ENCODE results near the gene TOGARAM2. TPM values are rescaled to one million over a fixed set of nuclear protein-coding genes. Genes with fewer than 3 reads are reported as not detected.

The TOGARAM2 gene
- total and polyA plus RNA-seq, 2 of the 8 experiments (the other 6 are each of a cell fraction or from before 2014, with no cell fraction given): 0.42 to 1.4 TPM

DNA sequence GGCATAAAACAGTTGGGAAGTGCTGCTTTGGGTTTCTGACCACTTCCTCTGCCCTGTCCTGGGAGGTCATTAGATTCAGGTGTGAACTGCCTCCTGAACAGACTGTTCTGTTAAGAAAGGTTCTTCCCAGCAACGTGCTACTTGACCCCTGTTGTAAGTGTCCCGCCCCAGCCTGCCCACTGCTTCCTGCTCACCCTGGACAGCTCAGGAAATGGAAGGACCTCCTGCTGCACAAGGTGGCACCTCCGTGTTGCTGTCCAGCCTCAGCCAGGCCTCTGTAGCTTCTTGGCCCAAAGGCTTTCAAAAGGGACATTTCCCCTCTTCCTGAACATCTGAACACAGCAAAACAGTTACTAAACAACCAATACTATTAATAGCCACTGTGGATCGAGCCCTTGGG is 5.3 kb downstream of the TOGARAM2 start:
- no peaks in the 10 kb centered on the region for H3K79me2 ChIP-seq (ENCODE audit: control insufficient read depth in 1 of 2, insufficient read depth in 2 of 2, low read length in 2 of 2)
- H3K9me3 ChIP-seq (ENCODE audit: insufficient read depth in 2 of 2, low read depth in 1 of 2, low read length in 1 of 2): no peaks in the 10 kb centered on the region
- no peaks in the 10 kb centered on the region for H4K20me1 ChIP-seq (replicated peaks in 1 of 2; ENCODE audit: control insufficient read depth in 1 of 2, insufficient read depth in 2 of 2, low read length in 2 of 2)
- H3K27me3 ChIP-seq (replicated peaks in 1 of 4; ENCODE audit: control insufficient read depth in 3 of 4, extremely low read depth in 1 of 4, insufficient read depth in 3 of 4, low read length in 3 of 4): no peaks in the 10 kb centered on the region
- no peak overlapping the region for H3K4ac ChIP-seq (replicated peaks; ENCODE audit: insufficient read length, low read depth, low read length)
- no peak overlapping the region for H3K4me3 ChIP-seq (ENCODE audit: extremely low read depth in 1 of 4, insufficient read depth in 2 of 4, low read depth in 3 of 4, low read length in 4 of 4)
- no peak overlapping the region for H2BK15ac ChIP-seq (ENCODE audit: low read length)
- DNase-seq (ENCODE audit: low read depth in 1 of 2, low spot score in 2 of 2): no peak
- POLR2A ChIA-PET (ENCODE audit: partially characterized antibody): no interaction called here
- H3K4me2 ChIP-seq (ENCODE audit: insufficient read depth in 1 of 2, low read depth in 2 of 2, low read length in 2 of 2): no peak overlapping the region
- H3K79me1 ChIP-seq (ENCODE audit: low read depth, low read length): no peaks in the 10 kb centered on the region
- no peak for FAIRE-seq
- no peak overlapping the region for H3K14ac ChIP-seq (ENCODE audit: insufficient read length)
- H3K4me1 ChIP-seq (replicated peaks in 1 of 4; ENCODE audit: control insufficient read depth in 3 of 4, insufficient read depth in 4 of 4, low read length in 3 of 4): no peaks in the 10 kb centered on the region
- no peak overlapping the region for H2BK5ac ChIP-seq (ENCODE audit: low read depth, low read length)
- H2BK12ac ChIP-seq (ENCODE audit: low read depth, low read length): no peak overlapping the region
- no peak overlapping the region for H2BK120ac ChIP-seq (replicated peaks; ENCODE audit: low read depth, low read length)
- H2BK20ac ChIP-seq (ENCODE audit: low read length): no peak overlapping the region
- CTCF ChIA-PET (ENCODE audit: partially characterized antibody): interaction anchor here (1.0 kb wide), 2 partner anchors 8 to 10 kb away, joined by 3 read pairs; no protein-coding TSS in a partner anchor
- H4K5ac ChIP-seq (ENCODE audit: insufficient read length, low read depth, low read length): no peak overlapping the region
- H3K23ac ChIP-seq (ENCODE audit: insufficient read length): no peak overlapping the region
- H3K18ac ChIP-seq (ENCODE audit: extremely low read depth, low read length): no peak overlapping the region
- H4K8ac ChIP-seq (ENCODE audit: extremely low read depth, insufficient read depth, low read length): no peak overlapping the region
- WGBS, 2 experiments (ENCODE audit: extremely low coverage in 1 of 2, insufficient coverage in 1 of 2, insufficient read length in 1 of 2, insufficient replicate concordance in 2 of 2, low coverage in 1 of 2, low lambda C conversion rate in 2 of 2, missing lambda C conversion rate in 1 of 2): 91% methylated on average over 4 of the region's 4 CpGs; no CpG with 5 or more reads in 1 of the 2 experiments
- no peaks in the 10 kb centered on the region for H3K36me3 ChIP-seq (ENCODE audit: control insufficient read depth in 2 of 4, insufficient read depth in 4 of 4, low read length in 3 of 4)
- H2AFZ ChIP-seq (ENCODE audit: low read length): no peak overlapping the region
- H3K9ac ChIP-seq (replicated peaks in 1 of 4; ENCODE audit: extremely low read depth in 1 of 4, low read depth in 3 of 4, low read length in 3 of 4): no peak overlapping the region
- no peak overlapping the region for H3K27ac ChIP-seq (ENCODE audit: low read depth, low read length)
- no peak overlapping the region for H4K91ac ChIP-seq (replicated peaks; ENCODE audit: insufficient read length, low read length)
- no peak overlapping the region for H3K56ac ChIP-seq (replicated peaks; ENCODE audit: insufficient read length, low read depth, low read length)
- H3K23me2 ChIP-seq (ENCODE audit: low read depth, low read length): no peaks in the 10 kb centered on the region; the same call in 1 of the 2 replicates
- H2AK5ac ChIP-seq (ENCODE audit: low read depth, low read length): no peak overlapping the region
- no peak for TF ChIP-seq EZH2 (IDR thresholded peaks at IDR 0.05; ENCODE audit: low read depth, low read length, severe bottlenecking)
- TF ChIP-seq TAF1 (IDR thresholded peaks at IDR 0.05; ENCODE audit: low read depth, low read length): no peak
- no peak for TF ChIP-seq TAF7 (optimal IDR thresholded peaks at IDR 0.05; ENCODE audit: borderline replicate concordance, low read depth, low read length)
- no peak for TF ChIP-seq NRF1 (IDR thresholded peaks at IDR 0.05; ENCODE audit: low read depth, low read length)
- TF ChIP-seq, protein P1, sequence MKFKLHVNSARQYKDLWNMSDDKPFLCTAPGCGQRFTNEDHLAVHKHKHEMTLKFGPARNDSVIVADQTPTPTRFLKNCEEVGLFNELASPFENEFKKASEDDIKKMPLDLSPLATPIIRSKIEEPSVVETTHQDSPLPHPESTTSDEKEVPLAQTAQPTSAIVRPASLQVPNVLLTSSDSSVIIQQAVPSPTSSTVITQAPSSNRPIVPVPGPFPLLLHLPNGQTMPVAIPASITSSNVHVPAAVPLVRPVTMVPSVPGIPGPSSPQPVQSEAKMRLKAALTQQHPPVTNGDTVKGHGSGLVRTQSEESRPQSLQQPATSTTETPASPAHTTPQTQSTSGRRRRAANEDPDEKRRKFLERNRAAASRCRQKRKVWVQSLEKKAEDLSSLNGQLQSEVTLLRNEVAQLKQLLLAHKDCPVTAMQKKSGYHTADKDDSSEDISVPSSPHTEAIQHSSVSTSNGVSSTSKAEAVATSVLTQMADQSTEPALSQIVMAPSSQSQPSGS (IDR thresholded peaks at IDR 0.05; ENCODE audit: low read length): no peak
- TF ChIP-seq KDM4A (IDR thresholded peaks at IDR 0.05; ENCODE audit: low read depth, low read length, severe bottlenecking): no peak
- TF ChIP-seq, protein P2, sequence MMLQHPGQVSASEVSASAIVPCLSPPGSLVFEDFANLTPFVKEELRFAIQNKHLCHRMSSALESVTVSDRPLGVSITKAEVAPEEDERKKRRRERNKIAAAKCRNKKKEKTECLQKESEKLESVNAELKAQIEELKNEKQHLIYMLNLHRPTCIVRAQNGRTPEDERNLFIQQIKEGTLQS (IDR thresholded peaks at IDR 0.05; ENCODE audit: insufficient read depth, low read depth, low read length): no peak
- no peak for TF ChIP-seq FOSL1 (IDR thresholded peaks at IDR 0.05; ENCODE audit: insufficient read depth, low read depth, low read length)
- TF ChIP-seq NANOG (IDR thresholded peaks at IDR 0.05; ENCODE audit: insufficient read depth, low read depth, low read length, poor library complexity, severe bottlenecking): no peak
- no peak for TF ChIP-seq HDAC6 (IDR thresholded peaks at IDR 0.05; ENCODE audit: low read depth, low read length)
- no peak for TF ChIP-seq SP2 (IDR thresholded peaks at IDR 0.05; ENCODE audit: low read length)
- no peak for TF ChIP-seq CBX8 (IDR thresholded peaks at IDR 0.05; ENCODE audit: borderline replicate concordance, low read depth, low read length)

Data from H1 (cell line).